OCI-LY3 (cell line): Measurements from ENCODE around the gene RPGR.

Experiments
- EZH2phosphoT487 ChIP-seq: fragments of 200-600 bp; shearing (Covaris generic); IDR thresholded peaks from 2 replicates; pipeline ENCODE4 v1.6.1; 2018; ENCODE audit warnings: antibody characterized with exemption, mixed run types, low read depth
- TF ChIP-seq, protein P1 (sequence below): fragments of 200-600, 300-600 bp; sonication (generic); IDR thresholded peaks from 2 replicates; pipeline ENCODE4 v1.5.1; 2014; ENCODE audit warnings: antibody characterized with exemption, low read length, low read depth

DNA sequence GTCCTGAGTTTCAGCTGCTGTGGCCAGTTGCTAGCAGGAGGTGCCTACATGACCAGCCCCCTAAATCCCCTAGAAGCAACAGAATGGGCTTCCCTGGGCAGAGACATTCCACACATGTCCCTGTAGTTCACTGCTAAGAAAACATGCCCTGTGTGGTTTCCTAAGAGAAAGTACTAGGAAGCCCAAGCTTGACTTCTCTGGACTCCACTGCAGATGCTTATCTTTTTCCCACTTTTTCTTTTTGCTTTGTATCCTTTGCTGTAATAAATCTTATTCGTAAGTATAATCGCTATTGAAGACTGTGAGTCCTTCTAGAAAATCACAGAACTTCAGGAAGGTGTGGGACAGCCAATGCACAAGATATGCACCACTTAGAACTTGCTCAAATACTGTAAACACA is 15.6 kb downstream of the RPGR start:
- TF ChIP-seq, protein P1, sequence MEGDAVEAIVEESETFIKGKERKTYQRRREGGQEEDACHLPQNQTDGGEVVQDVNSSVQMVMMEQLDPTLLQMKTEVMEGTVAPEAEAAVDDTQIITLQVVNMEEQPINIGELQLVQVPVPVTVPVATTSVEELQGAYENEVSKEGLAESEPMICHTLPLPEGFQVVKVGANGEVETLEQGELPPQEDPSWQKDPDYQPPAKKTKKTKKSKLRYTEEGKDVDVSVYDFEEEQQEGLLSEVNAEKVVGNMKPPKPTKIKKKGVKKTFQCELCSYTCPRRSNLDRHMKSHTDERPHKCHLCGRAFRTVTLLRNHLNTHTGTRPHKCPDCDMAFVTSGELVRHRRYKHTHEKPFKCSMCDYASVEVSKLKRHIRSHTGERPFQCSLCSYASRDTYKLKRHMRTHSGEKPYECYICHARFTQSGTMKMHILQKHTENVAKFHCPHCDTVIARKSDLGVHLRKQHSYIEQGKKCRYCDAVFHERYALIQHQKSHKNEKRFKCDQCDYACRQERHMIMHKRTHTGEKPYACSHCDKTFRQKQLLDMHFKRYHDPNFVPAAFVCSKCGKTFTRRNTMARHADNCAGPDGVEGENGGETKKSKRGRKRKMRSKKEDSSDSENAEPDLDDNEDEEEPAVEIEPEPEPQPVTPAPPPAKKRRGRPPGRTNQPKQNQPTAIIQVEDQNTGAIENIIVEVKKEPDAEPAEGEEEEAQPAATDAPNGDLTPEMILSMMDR = no peak
- TF ChIP-seq EZH2phosphoT487 = no peak
